ENCODE measurements around the gene SART1.

DNA sequence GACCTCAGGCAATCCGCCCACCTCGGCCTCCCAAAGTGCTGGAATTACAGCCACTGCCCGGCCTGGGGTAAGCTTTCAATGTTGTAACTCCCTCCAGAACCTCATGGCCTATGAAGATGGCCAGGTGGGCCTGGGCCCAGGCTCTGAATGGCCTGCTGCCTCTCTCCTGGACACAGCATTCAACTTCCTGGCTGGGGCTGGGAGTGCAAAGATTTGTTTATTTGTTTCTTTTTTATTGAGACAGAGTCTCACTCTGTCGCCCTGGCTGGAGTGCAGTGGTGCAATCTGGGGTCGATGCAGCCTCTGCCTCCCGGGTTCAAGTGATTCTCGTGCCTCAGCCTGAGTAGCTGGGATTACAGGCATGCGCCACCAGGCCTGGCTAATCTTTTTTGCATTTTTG is 16.8 kb upstream of the SART1 start:
- no peak for TF ChIP-seq EP300 (IDR thresholded peaks at IDR 0.05; ENCODE audit: borderline replicate concordance)
- TF ChIP-seq CREB1 (IDR thresholded peaks at IDR 0.05; ENCODE audit: low read depth) = no peak
- TF ChIP-seq, protein P1, sequence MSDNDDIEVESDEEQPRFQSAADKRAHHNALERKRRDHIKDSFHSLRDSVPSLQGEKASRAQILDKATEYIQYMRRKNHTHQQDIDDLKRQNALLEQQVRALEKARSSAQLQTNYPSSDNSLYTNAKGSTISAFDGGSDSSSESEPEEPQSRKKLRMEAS (IDR thresholded peaks at IDR 0.05) = no peak
- no peak for TF ChIP-seq RAD21 (IDR thresholded peaks at IDR 0.05; ENCODE audit: low read depth)
- TF ChIP-seq, protein P2, sequence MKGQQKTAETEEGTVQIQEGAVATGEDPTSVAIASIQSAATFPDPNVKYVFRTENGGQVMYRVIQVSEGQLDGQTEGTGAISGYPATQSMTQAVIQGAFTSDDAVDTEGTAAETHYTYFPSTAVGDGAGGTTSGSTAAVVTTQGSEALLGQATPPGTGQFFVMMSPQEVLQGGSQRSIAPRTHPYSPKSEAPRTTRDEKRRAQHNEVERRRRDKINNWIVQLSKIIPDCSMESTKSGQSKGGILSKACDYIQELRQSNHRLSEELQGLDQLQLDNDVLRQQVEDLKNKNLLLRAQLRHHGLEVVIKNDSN (IDR thresholded peaks at IDR 0.05) = no peak
- TF ChIP-seq, protein P3, sequence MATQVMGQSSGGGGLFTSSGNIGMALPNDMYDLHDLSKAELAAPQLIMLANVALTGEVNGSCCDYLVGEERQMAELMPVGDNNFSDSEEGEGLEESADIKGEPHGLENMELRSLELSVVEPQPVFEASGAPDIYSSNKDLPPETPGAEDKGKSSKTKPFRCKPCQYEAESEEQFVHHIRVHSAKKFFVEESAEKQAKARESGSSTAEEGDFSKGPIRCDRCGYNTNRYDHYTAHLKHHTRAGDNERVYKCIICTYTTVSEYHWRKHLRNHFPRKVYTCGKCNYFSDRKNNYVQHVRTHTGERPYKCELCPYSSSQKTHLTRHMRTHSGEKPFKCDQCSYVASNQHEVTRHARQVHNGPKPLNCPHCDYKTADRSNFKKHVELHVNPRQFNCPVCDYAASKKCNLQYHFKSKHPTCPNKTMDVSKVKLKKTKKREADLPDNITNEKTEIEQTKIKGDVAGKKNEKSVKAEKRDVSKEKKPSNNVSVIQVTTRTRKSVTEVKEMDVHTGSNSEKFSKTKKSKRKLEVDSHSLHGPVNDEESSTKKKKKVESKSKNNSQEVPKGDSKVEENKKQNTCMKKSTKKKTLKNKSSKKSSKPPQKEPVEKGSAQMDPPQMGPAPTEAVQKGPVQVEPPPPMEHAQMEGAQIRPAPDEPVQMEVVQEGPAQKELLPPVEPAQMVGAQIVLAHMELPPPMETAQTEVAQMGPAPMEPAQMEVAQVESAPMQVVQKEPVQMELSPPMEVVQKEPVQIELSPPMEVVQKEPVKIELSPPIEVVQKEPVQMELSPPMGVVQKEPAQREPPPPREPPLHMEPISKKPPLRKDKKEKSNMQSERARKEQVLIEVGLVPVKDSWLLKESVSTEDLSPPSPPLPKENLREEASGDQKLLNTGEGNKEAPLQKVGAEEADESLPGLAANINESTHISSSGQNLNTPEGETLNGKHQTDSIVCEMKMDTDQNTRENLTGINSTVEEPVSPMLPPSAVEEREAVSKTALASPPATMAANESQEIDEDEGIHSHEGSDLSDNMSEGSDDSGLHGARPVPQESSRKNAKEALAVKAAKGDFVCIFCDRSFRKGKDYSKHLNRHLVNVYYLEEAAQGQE (IDR thresholded peaks at IDR 0.05; ENCODE audit: low read depth) = no peak
- no peak for TF ChIP-seq TAF1 (IDR thresholded peaks at IDR 0.05; ENCODE audit: low read depth)
- no peak for TF ChIP-seq CEBPB (IDR thresholded peaks at IDR 0.05)
- no peak for TF ChIP-seq YY1 (IDR thresholded peaks at IDR 0.05; ENCODE audit: low read depth)
- no peak for TF ChIP-seq NFIC (IDR thresholded peaks at IDR 0.05)
